Endothelial cell of umbilical vein (primary cell): Measurements from ENCODE around the gene CHN1.

Experiments used
- CTCF ChIP-seq, 2 donors: IDR thresholded peaks; 1 replicate in 1 of 2; 2 replicates in 1 of 2; pipeline ENCODE4 v1.5.1; 2011; ENCODE audit warnings: low read length in 2 of 2, mild to moderate bottlenecking in 2 of 2, moderate library complexity in 2 of 2, control low read depth in 1 of 2, inconsistent platforms in 1 of 2, low read depth in 1 of 2; ENCODE audit not compliant: insufficient read depth in 1 of 2; ENCODE audit errors: extremely low read depth in 1 of 2
- EZH2 ChIP-seq: IDR thresholded peaks from 2 replicates; pipeline ENCODE4 v1.6.1; 2012; ENCODE audit warnings: borderline replicate concordance, low read depth, mild to moderate bottlenecking, moderate library complexity, low read length, inconsistent platforms; ENCODE audit not compliant: severe bottlenecking
- FOS ChIP-seq: IDR thresholded peaks from 2 replicates; pipeline ENCODE4 v1.6.1; 2011; ENCODE audit warnings: mild to moderate bottlenecking, low read length, moderate library complexity, borderline replicate concordance; ENCODE audit not compliant: insufficient read depth
- JUN ChIP-seq: IDR thresholded peaks from 2 replicates; pipeline ENCODE4 v1.6.1; 2011; ENCODE audit warnings: borderline replicate concordance, low read depth; ENCODE audit not compliant: insufficient read length, insufficient read depth
- MAX ChIP-seq: IDR thresholded peaks from 2 replicates; pipeline ENCODE4 v1.6.1; 2011; ENCODE audit not compliant: insufficient read depth, insufficient read length
- MYC ChIP-seq: IDR thresholded peaks from one replicate; pipeline ENCODE4 v1.6.1; 2011; ENCODE audit warnings: mild to moderate bottlenecking, low read depth, low read length
- POLR2A ChIP-seq: IDR thresholded peaks from 2 replicates; pipeline ENCODE4 v1.6.1; 2012; ENCODE audit warnings: low read depth, mild to moderate bottlenecking, control low read depth, low read length
- POLR2AphosphoS5 ChIP-seq: IDR thresholded peaks from 2 replicates; pipeline ENCODE4 v1.6.1; 2012; ENCODE audit warnings: low read depth, mild to moderate bottlenecking, control low read depth, low read length, moderate library complexity; ENCODE audit not compliant: insufficient read depth

GRCh38 chr2:174902506-174903263, 102.5 kb downstream of the CHN1 start:
- TF ChIP-seq CTCF (IDR thresholded peaks at IDR 0.05; ENCODE audit: extremely low read depth in 1 of 2, insufficient read depth in 1 of 2, low read depth in 1 of 2, low read length in 2 of 2) = no peak
- no peak for TF ChIP-seq EZH2
- no peak for TF ChIP-seq POLR2A
- no peak for TF ChIP-seq JUN
- TF ChIP-seq MAX = no peak
- TF ChIP-seq MYC = no peak
- no peak for TF ChIP-seq POLR2AphosphoS5
- TF ChIP-seq FOS = no peak
